C1 segment of cervical spinal cord (tissue), 14 donors: ENCODE measurements around the gene SH3D19.

Source experiments
- DNase-seq, 14 donors: peaks; one replicate each; lab custom pipeline; 2025; lab: John Stamatoyannopoulos, UW

Gene SH3D19

GRCh38 chr4:151195801-151196200, 129.6 kb downstream of the SH3D19 start:
- no peak for DNase-seq

- no peak for DNase-seq
Observed at GRCh38 chr4:151193414-151193813, 132.0 kb downstream of the SH3D19 start.

- DNase-seq = no peak
Observed at GRCh38 chr4:151192556-151193235, 132.7 kb downstream of the SH3D19 start.

GRCh38 chr4:151184523-151185458, 140.6 kb downstream of the SH3D19 start:
- no peak for DNase-seq

GRCh38 chr4:151182455-151182996, 142.9 kb downstream of the SH3D19 start:
- no peak for DNase-seq

- no peak for DNase-seq
Observed at GRCh38 chr4:151176685-151177084, 148.7 kb downstream of the SH3D19 start.

- no peak for DNase-seq
Observed at GRCh38 chr4:151175754-151176631, 149.4 kb downstream of the SH3D19 start.

GRCh38 chr4:151175233-151175632, 150.2 kb downstream of the SH3D19 start:
- DNase-seq = no peak

- DNase-seq = no peak
Observed at GRCh38 chr4:151174784-151175183, 150.6 kb downstream of the SH3D19 start.

GRCh38 chr4:151173871-151174270, 151.5 kb downstream of the SH3D19 start:
- no peak for DNase-seq

GRCh38 chr4:151169900-151170299, 155.5 kb downstream of the SH3D19 start:
- no peak for DNase-seq

- peak in 9 of 14 donors; percentile 4 to 43 (median 15) for DNase-seq
Observed at GRCh38 chr4:151169223-151169622, 156.2 kb downstream of the SH3D19 start.

GRCh38 chr4:151167561-151167960, 157.8 kb downstream of the SH3D19 start:
- DNase-seq = no peak

- DNase-seq = no peak
Observed at GRCh38 chr4:151166636-151167035, 158.8 kb downstream of the SH3D19 start.

- DNase-seq = no peak
Observed at GRCh38 chr4:151165205-151166000, 160.0 kb downstream of the SH3D19 start.

GRCh38 chr4:151163855-151164254, 161.6 kb downstream of the SH3D19 start:
- no peak for DNase-seq

GRCh38 chr4:151158979-151159378, 166.4 kb downstream of the SH3D19 start:
- DNase-seq = no peak

GRCh38 chr4:151157543-151157942, 167.9 kb downstream of the SH3D19 start:
- no peak for DNase-seq

- DNase-seq = no peak
Observed at GRCh38 chr4:151153585-151153984, 171.8 kb downstream of the SH3D19 start.

GRCh38 chr4:151152028-151152427, 173.4 kb downstream of the SH3D19 start:
- DNase-seq = no peak
